ENCODE measurements around the gene SH3RF3. TPM values are rescaled to one million over a fixed set of nuclear protein-coding genes. Genes with fewer than 3 reads are reported as not detected.

SH3RF3 gene
- total RNA-seq, 2 donors from 2014 or later, result 37.4 to 61.7 TPM

- H3K27ac ChIP-seq, result no peak overlapping the region
- DNase-seq (ENCODE audit: low spot score) (no peak), ATAC-seq (ENCODE audit: insufficient number of reproducible peaks, low FRiP score, low read depth) (no peak)
- H3K9me3 ChIP-seq, result no peaks in the 10 kb centered on the region
- H3K4me1 ChIP-seq (ENCODE audit: control insufficient read depth in 1 of 2, low read depth in 2 of 2), result peaks cover 5 to 23% of the 10 kb centered on the region in 2 donors
- no peak overlapping the region for H3K4me3 ChIP-seq
- H3K36me3 ChIP-seq, result no peaks in the 10 kb centered on the region
- no peak for TF ChIP-seq CTCF (IDR thresholded peaks at IDR 0.05)
- H3K27me3 ChIP-seq (replicated peaks; ENCODE audit: insufficient read depth), result no peaks in the 10 kb centered on the region
These were observed 184.3 kb downstream of the SH3RF3 start for GRCh38 chr2:109313343-109313742.

- Histone ChIP-seq H3K36me3 (no peaks in the 10 kb centered on the region), H3K4me1 (ENCODE audit: control insufficient read depth in 1 of 2, low read depth in 2 of 2) (peaks cover 16 to 50% of the 10 kb centered on the region in 2 donors), H3K9me3 (no peaks in the 10 kb centered on the region), H3K27me3 (replicated peaks; ENCODE audit: insufficient read depth) (no peaks in the 10 kb centered on the region), H3K27ac (no peak overlapping the region), H3K4me3 (no peak overlapping the region)
- no peak for ATAC-seq (ENCODE audit: insufficient number of reproducible peaks, low FRiP score, low read depth)
- no peak for DNase-seq (ENCODE audit: low spot score)
- no peak for TF ChIP-seq CTCF (IDR thresholded peaks at IDR 0.05)
These were observed 187.1 kb downstream of the SH3RF3 start for GRCh38 chr2:109316091-109316490.

- H3K4me3 ChIP-seq, result peak overlapping the region; percentile 60
- H3K27ac ChIP-seq, result peak overlapping the region in 1 of 2 donors; percentile 67
- H3K9me3 ChIP-seq, result no peaks in the 10 kb centered on the region
- no peaks in the 10 kb centered on the region for H3K27me3 ChIP-seq (replicated peaks; ENCODE audit: insufficient read depth)
- peaks cover 25 to 61% of the 10 kb centered on the region in 2 donors for H3K4me1 ChIP-seq (ENCODE audit: control insufficient read depth in 1 of 2, low read depth in 2 of 2)
- no peaks in the 10 kb centered on the region for H3K36me3 ChIP-seq
- no peak for ATAC-seq (ENCODE audit: insufficient number of reproducible peaks, low FRiP score, low read depth)
- no peak for TF ChIP-seq CTCF (IDR thresholded peaks at IDR 0.05)
- no peak for DNase-seq (ENCODE audit: low spot score)
These were observed 188.6 kb downstream of the SH3RF3 start for GRCh38 chr2:109317471-109318095.

GRCh38 chr2:109318150-109318948 lies 189.3 kb downstream of the SH3RF3 start:
- ATAC-seq (ENCODE audit: insufficient number of reproducible peaks, low FRiP score, low read depth) (peak; percentile 38), DNase-seq (ENCODE audit: low spot score) (peak; percentile 43)
- no peaks in the 10 kb centered on the region for H3K9me3 ChIP-seq
- H3K4me1 ChIP-seq (ENCODE audit: control insufficient read depth in 1 of 2, low read depth in 2 of 2), result peaks cover 31 to 69% of the 10 kb centered on the region in 2 donors
- H3K27me3 ChIP-seq (replicated peaks; ENCODE audit: insufficient read depth), result no peaks in the 10 kb centered on the region
- peak; percentile 28 for TF ChIP-seq CTCF (IDR thresholded peaks at IDR 0.05)
- peak overlapping the region; percentile 60 for H3K4me3 ChIP-seq
- H3K27ac ChIP-seq, result peak overlapping the region; percentile 67 to 73
- no peaks in the 10 kb centered on the region for H3K36me3 ChIP-seq

GRCh38 chr2:109318949-109319342 lies 189.9 kb downstream of the SH3RF3 start:
- no peaks in the 10 kb centered on the region for H3K36me3 ChIP-seq
- no peak for DNase-seq (ENCODE audit: low spot score)
- peak overlapping the region; percentile 60 for H3K4me3 ChIP-seq
- H3K9me3 ChIP-seq, result no peaks in the 10 kb centered on the region
- H3K27me3 ChIP-seq (replicated peaks; ENCODE audit: insufficient read depth), result no peaks in the 10 kb centered on the region
- H3K4me1 ChIP-seq (ENCODE audit: control insufficient read depth in 1 of 2, low read depth in 2 of 2), result peaks cover 31 to 75% of the 10 kb centered on the region in 2 donors
- no peak for ATAC-seq (ENCODE audit: insufficient number of reproducible peaks, low FRiP score, low read depth)
- TF ChIP-seq CTCF (IDR thresholded peaks at IDR 0.05), result no peak
- peak overlapping the region; percentile 67 to 73 for H3K27ac ChIP-seq

Measured in thoracic aorta (tissue), 2 donors.